Transverse colon (tissue), 4 donors: ENCODE results near the gene RPTOR.

Experiments
- EP300 ChIP-seq: sonication (generic); formaldehyde crosslinking; IDR thresholded peaks from one replicate; pipeline ENCODE4 v1.6.1; 2017; ENCODE audit warnings: antibody characterized with exemption, low read depth
- POLR2A ChIP-seq: fragments of 450-650 bp; IDR thresholded peaks from one replicate; pipeline ENCODE4 v1.6.1; 2016; ENCODE audit warnings: antibody characterized with exemption, mild to moderate bottlenecking, moderate library complexity
- POLR2AphosphoS5 ChIP-seq, 3 donors: sonication (generic); formaldehyde crosslinking; IDR thresholded peaks; one replicate each; pipeline ENCODE4 v1.6.1; 2016; ENCODE audit warnings: antibody characterized with exemption in 3 of 3
- TF ChIP-seq, protein P1 (sequence below), 5 experiments: fragments of 200-600 bp in 3 of 5; fragments of 450-650 bp in 2 of 5; sonication (generic) in 3 of 5; IDR thresholded peaks; 1 replicate in 2 of 5; 2 replicates in 3 of 5; pipeline ENCODE4 v1.5.1; 2016 to 2017; ENCODE audit warnings: antibody characterized with exemption in 5 of 5, inconsistent platforms in 3 of 5, mild to moderate bottlenecking in 2 of 5, moderate library complexity in 1 of 5

DNA sequence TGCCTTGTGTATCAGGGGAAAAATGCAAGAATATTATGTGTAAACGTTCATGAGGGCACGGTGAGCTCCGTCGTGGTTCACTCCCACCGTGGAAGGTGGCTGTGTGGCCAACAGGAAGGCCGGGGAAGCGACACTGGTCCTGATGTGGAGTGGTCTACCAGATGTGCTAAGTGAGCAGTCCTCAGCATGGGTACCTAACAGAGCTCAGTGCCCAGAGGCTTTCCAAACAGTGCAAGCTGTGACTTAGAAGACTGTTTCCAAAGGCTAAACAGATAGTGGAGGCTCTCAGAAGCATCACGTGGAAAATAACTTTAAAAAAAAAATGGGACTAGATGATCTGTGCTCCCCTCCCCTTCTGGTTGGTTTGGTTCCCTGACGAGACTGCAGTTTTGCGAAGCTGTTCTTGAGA, 247.7 kb downstream of the RPTOR start:
- no peak for TF ChIP-seq POLR2AphosphoS5 (IDR thresholded peaks at IDR 0.05)
- TF ChIP-seq POLR2A = no peak
- TF ChIP-seq, protein P1, sequence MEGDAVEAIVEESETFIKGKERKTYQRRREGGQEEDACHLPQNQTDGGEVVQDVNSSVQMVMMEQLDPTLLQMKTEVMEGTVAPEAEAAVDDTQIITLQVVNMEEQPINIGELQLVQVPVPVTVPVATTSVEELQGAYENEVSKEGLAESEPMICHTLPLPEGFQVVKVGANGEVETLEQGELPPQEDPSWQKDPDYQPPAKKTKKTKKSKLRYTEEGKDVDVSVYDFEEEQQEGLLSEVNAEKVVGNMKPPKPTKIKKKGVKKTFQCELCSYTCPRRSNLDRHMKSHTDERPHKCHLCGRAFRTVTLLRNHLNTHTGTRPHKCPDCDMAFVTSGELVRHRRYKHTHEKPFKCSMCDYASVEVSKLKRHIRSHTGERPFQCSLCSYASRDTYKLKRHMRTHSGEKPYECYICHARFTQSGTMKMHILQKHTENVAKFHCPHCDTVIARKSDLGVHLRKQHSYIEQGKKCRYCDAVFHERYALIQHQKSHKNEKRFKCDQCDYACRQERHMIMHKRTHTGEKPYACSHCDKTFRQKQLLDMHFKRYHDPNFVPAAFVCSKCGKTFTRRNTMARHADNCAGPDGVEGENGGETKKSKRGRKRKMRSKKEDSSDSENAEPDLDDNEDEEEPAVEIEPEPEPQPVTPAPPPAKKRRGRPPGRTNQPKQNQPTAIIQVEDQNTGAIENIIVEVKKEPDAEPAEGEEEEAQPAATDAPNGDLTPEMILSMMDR (IDR thresholded peaks at IDR 0.05) = no peak
- no peak for TF ChIP-seq EP300
